NCI-H2196 (cell line): Measurements from ENCODE around the gene MBD3.

Experiments
- DNase-seq: peaks from one replicate; lab custom pipeline; 2025; ENCODE audit not compliant: unreplicated experiment; lab: John Stamatoyannopoulos, UW

Gene MBD3

GRCh38 chr19:1601613-1602064, 9.0 kb upstream of the MBD3 start:
- DNase-seq = no peak

- no peak for DNase-seq
These were observed 6.8 kb upstream of the MBD3 start for GRCh38 chr19:1599460-1599846.

GRCh38 chr19:1598777-1599459, 6.3 kb upstream of the MBD3 start:
- DNase-seq = no peak

- no peak for DNase-seq
These were observed 772 bp upstream of the MBD3 start for GRCh38 chr19:1593501-1593772.

GRCh38 chr19:1592024-1592754, 476 bp downstream of the MBD3 start:
- DNase-seq = peak; percentile 92

- no peak for DNase-seq
These were observed 1.1 kb downstream of the MBD3 start for GRCh38 chr19:1591421-1592023.

GRCh38 chr19:1590641-1591397, 1.8 kb downstream of the MBD3 start:
- DNase-seq = no peak

- no peak for DNase-seq
These were observed 4.8 kb downstream of the MBD3 start for GRCh38 chr19:1587872-1588271.

- DNase-seq = no peak
These were observed 7.5 kb downstream of the MBD3 start for GRCh38 chr19:1585243-1585580.

- DNase-seq = no peak
These were observed 8.0 kb downstream of the MBD3 start for GRCh38 chr19:1584500-1585242.

- peak; percentile 47 for DNase-seq
These were observed 10.5 kb downstream of the MBD3 start for GRCh38 chr19:1582201-1582600.

- no peak for DNase-seq
These were observed 11.7 kb downstream of the MBD3 start for GRCh38 chr19:1580957-1581356.

- DNase-seq = no peak
These were observed 12.3 kb downstream of the MBD3 start for GRCh38 chr19:1580382-1580781.

- no peak for DNase-seq
These were observed 13.4 kb downstream of the MBD3 start for GRCh38 chr19:1579222-1579621.

- peak; percentile 74 for DNase-seq
These were observed 14.6 kb downstream of the MBD3 start for GRCh38 chr19:1577929-1578618.

GRCh38 chr19:1577090-1577928, 15.4 kb downstream of the MBD3 start:
- peak; percentile 90 for DNase-seq

- DNase-seq = no peak
These were observed 16.2 kb downstream of the MBD3 start for GRCh38 chr19:1576242-1577089.

GRCh38 chr19:1575323-1576241, 17.1 kb downstream of the MBD3 start:
- DNase-seq = no peak
